ENCODE results near the gene TTYH3. TPM values are rescaled to one million over a fixed set of nuclear protein-coding genes. Genes with fewer than 3 reads are reported as not detected.
"Not testable (repeated sequence)": the region's sequence is repeated elsewhere in the genome, so short reads cannot be mapped to it uniquely, and the experiment has no call there.

TTYH3 gene
- total and polyA plus RNA-seq, 9 donors, result 5.6 to 34.4 (median 22.0) TPM

- Histone ChIP-seq H3K27ac (no peak overlapping the region), H3K9me3 (no peaks in the 10 kb centered on the region), H3K36me3 (no peaks in the 10 kb centered on the region), H3K4me1 (ENCODE audit: insufficient read depth) (peaks cover 9% of the 10 kb centered on the region), H3K27me3 (no peaks in the 10 kb centered on the region), H3K4me3 (no peak overlapping the region)
- 64 to 78% (median 66%) methylated on average over 23 of the region's 23 CpGs for WGBS, 3 donors
- intact Hi-C loops (cut with DNase I), result loop anchor here in 2 of 4 donors (10.0 kb wide), 1 partner anchor 235 kb away; no protein-coding TSS in a partner anchor
- TF ChIP-seq EP300 (IDR thresholded peaks at IDR 0.05), result no peak
- TF ChIP-seq POLR2A (IDR thresholded peaks at IDR 0.05), result no peak
- no peak for TF ChIP-seq CTCF (IDR thresholded peaks at IDR 0.05)
- no peak for DNase-seq
Measured at GRCh38 chr7:2689951-2690705, 58.3 kb downstream of the TTYH3 start.

GRCh38 chr7:2691011-2691707 is 59.4 kb downstream of the TTYH3 start:
- H3K27ac ChIP-seq, result no peak overlapping the region
- WGBS, 3 donors, result 72 to 86% (median 81%) methylated on average over 18 of the region's 18 CpGs
- TF ChIP-seq CTCF (IDR thresholded peaks at IDR 0.05) (no peak), EP300 (IDR thresholded peaks at IDR 0.05) (no peak), POLR2A (IDR thresholded peaks at IDR 0.05) (no peak)
- no peaks in the 10 kb centered on the region for H3K27me3 ChIP-seq
- no peaks in the 10 kb centered on the region for H3K36me3 ChIP-seq
- H3K9me3 ChIP-seq, result no peaks in the 10 kb centered on the region
- H3K4me3 ChIP-seq, result no peak overlapping the region
- intact Hi-C loops (cut with DNase I), result no loop called here
- peaks cover 9% of the 10 kb centered on the region for H3K4me1 ChIP-seq (ENCODE audit: insufficient read depth)
- no peak for DNase-seq

GRCh38 chr7:2691932-2692439 is 60.2 kb downstream of the TTYH3 start:
- H3K27me3 ChIP-seq; H3K36me3 ChIP-seq; H3K9me3 ChIP-seq; DNase-seq; H3K4me3 ChIP-seq; H3K4me1 ChIP-seq (ENCODE audit: insufficient read depth); intact Hi-C loops (cut with DNase I); H3K27ac ChIP-seq: not testable (repeated sequence)
- WGBS, 3 donors, result 91 to 96% (median 92%) methylated on average over 23 of the region's 23 CpGs

GRCh38 chr7:2692543-2692942 is 60.8 kb downstream of the TTYH3 start:
- 76 to 90% (median 85%) methylated on average over 14 of the region's 14 CpGs for WGBS, 3 donors
- no peak for TF ChIP-seq EP300 (IDR thresholded peaks at IDR 0.05)
- H3K9me3 ChIP-seq, result no peaks in the 10 kb centered on the region
- H3K4me1 ChIP-seq (ENCODE audit: insufficient read depth), result peaks cover 7% of the 10 kb centered on the region
- no peak overlapping the region for H3K4me3 ChIP-seq
- DNase-seq, result no peak
- no peaks in the 10 kb centered on the region for H3K36me3 ChIP-seq
- no peak overlapping the region for H3K27ac ChIP-seq
- no peaks in the 10 kb centered on the region for H3K27me3 ChIP-seq
- intact Hi-C loops (cut with DNase I), result no loop called here

- H3K36me3 ChIP-seq; H3K9me3 ChIP-seq; H3K27me3 ChIP-seq; H3K4me3 ChIP-seq; DNase-seq; H3K4me1 ChIP-seq (ENCODE audit: insufficient read depth); intact Hi-C loops (cut with DNase I); H3K27ac ChIP-seq: not testable (repeated sequence)
- 85 to 92% (median 86%) methylated on average over 19 of the region's 19 CpGs for whole genome bisulfite sequencing, 3 donors
Measured at GRCh38 chr7:2693420-2694121, 61.8 kb downstream of the TTYH3 start.

- H3K4me3 ChIP-seq; intact Hi-C loops (cut with DNase I); H3K9me3 ChIP-seq; H3K36me3 ChIP-seq; H3K27me3 ChIP-seq; H3K27ac ChIP-seq; H3K4me1 ChIP-seq (ENCODE audit: insufficient read depth); DNase-seq: not testable (repeated sequence)
- WGBS, 3 donors, result 78 to 83% (median 83%) methylated on average over 8 of the region's 8 CpGs
Measured at GRCh38 chr7:2694122-2694436, 62.3 kb downstream of the TTYH3 start.

Measured in ovary (tissue), 9 donors.